HG02798 (cell line): ENCODE results near the gene DACH1.

Experiments
- ATAC-seq: cut with Tn5 transposase; IDR thresholded peaks from one replicate; pipeline ENCODE4 v1.9.1; 2021; ENCODE audit warnings: mild to moderate bottlenecking; ENCODE audit not compliant: unreplicated experiment, poor library complexity

Gene DACH1

DNA sequence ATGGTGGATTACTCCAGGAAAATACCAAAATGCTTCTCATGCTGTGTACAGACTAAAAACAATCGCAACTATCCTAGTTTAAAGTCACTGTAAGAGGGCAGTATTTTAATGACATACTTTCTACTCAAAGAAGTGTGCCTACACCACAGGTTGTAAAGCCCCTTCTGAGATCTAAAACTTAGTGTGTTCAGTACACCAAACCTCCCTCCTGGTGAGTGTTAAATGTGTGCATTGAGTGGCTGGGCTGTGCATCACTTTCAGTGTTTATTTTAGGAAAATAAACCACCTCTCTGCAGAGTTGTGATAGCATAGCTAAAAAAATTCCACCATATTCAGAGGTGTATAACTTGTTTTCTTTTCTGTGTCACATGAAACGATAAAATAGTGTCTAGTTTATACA, 263.7 kb downstream of the DACH1 start:
- ATAC-seq: no peak

DNA sequence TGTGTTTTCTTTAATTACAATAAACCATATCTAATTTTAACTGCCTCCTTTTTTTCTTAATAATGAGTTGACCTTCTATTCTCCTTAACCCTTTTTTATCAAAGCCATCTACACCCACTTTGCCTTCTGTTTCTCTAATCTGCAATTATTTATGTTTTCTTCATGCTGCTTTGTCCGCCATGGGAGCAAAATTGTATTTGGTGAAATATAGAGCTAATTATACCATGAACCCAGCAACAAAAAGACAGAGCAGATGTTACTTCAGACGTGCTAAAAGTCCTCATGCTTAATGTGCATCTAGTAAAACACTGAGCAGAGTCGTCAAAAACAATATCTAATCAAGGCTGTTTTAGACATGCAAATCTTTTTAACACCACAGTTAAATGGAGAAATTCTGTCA, 264.7 kb downstream of the DACH1 start:
- no peak for ATAC-seq

DNA sequence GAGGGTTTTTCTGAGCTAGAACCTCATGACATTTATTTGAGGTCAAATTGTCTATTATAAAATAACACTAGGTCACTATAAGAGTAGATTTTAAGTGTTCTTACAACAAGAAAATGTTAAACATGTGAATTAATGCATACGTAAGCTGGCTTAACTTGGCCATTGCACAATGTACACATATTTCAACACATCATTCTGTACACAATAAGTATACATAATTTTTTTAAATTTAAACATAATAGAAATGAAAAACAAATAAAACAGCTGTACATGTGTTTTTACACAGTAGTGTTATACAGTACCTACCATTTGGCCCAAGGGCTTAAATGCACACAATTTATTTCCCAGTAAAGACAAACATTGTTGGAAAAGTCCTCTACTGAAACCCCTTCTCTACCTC, 269.9 kb downstream of the DACH1 start:
- no peak for ATAC-seq

DNA sequence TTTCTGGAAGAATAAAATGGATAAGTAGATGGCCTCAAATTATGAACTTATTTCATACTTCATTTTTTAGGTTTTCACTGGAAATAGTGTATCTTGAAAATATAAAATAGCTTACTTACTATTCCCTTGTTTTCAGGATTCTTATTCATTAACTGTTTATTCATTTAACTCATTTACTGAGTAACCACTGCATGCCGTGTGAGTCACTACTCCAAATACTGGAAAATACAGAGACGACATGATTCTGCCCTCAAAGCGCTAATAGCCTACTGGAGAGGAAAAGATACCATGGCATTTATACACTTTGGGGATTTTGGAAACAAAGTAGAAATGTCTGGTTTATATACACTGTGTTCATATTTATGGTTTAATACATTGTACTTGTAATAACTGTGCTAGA, 270.9 kb downstream of the DACH1 start:
- no peak for ATAC-seq

DNA sequence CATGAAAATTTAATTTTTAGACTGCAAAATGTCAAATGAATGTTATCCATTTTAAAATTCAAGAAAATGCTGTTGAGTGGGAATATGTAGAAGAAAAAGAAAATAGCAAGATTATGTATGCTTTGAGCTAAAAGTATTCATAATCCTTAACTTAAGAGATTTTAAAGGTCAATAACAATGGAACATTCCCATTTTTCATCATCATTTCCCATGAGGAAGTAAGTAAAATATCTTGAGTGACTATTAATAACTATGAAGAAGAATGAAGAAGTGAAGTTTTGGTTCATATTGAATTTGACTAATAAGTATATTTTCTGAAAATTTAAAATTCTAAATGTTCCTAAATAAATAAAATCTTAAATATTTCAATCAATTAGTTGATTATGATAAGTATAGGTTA, 273.4 kb downstream of the DACH1 start:
- ATAC-seq: no peak

DNA sequence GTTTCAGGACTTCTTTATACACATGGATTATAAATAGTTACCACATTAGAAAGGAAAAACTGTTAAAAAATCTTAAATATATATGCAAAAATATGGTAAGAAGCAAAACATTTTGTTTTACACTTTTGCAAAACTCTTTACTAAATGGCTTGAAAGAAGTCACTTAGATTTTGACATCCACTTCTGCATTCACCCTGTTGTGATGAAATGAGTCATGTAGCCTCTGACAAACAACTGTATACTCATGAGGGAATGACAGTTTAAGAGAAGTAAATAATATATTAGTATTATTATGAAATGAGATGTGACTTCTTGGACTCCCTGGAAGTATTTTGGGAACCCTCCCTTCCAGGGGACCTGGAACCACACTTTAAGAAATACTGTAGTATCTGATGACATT, 275.6 kb downstream of the DACH1 start:
- no peak for ATAC-seq

DNA sequence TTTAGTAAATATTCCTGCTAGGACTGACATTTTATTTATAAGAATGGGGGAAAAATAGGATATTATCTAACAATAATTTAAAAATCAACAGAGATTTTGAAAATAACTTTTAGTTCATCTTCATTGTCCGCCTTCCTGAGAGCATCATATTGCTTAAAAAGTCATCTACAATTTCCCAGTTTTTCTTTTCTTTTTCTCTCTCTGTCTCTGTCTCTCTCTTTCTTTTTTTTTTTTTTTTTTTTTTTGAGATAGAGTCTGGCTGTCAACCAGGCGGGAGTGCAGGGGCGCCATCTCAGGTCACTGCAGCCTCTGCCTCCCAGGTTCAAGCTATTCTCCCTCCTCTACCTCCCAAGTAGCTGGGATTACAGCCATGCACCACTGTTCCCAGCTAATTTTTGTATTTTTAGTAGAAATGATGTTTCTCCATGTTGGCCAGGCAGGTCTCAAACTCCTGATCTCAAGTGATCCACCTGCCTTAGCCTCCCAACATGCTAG, 276.3 kb downstream of the DACH1 start:
- ATAC-seq: no peak

DNA sequence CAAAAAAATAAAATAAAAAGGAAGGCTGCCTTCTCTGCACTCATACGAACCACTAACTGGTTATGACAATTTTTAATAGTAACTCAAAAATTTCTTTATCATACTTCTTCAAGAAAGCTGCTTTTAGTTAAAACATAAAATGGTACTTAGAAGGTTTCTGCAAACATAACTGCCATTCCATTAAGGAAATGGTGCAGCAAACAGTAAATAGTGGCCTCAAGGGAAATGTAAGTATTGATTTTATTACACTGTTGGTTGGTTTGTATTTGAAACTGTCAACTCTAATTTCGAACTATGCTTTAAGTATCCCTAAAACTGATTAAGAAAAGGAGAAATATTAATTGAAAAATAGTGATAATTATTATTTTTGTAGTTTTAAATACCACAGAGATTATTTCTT, 278.0 kb downstream of the DACH1 start:
- ATAC-seq: no peak

DNA sequence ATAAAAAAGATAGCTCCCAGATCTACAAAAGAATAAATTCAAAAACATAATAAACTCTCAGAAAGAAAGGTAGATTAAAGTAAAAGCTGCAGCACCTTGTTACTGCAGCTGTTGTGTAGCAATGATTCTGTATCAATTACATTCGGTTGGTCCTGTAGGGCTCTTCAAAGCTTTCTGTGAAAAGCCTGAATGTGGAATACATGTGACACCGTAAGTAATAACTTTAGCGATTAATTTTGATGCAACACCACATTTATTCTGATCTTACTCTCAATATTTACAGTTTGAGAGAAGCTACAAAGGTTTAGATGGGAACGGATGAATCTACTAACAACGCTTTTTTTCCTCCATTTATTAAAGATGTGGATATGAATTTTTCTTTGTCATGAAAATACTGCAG, 279.2 kb downstream of the DACH1 start:
- no peak for ATAC-seq

DNA sequence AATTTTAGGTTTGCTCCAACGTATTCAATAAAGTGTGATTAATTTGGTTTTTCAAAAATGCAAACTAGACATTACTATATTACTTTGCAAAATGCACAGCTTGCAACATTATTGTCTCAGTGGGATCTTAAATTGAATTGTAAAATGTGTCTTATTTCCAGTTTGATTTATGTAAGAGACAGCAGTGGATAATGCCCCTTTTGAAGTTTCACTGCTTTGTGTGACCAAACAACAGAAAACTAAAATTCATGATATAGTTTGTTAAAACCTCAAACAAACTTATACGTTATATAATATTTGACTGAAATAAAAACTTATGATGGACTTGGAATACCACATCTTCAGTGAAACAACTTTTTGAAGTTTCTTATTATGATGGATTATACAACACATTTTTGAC, 279.8 kb downstream of the DACH1 start:
- no peak for ATAC-seq

DNA sequence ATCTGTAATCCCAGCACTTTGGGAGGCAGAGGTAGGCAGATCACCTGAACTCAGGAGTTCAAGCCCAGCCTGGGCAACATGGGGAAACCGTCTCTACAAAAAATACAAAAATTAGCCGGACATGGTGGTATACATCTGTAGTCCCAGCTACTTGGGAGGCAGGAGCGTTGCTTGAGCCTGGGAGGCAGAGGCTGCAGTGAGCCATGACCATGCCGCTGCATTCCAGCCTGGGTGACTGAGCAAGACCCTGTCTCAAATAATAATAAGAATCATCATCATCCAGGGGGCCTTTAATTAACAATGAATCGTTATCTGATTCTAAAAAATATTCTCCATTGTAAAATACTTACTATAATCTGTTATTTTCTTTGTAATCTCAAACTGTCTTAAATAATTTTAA, 283.4 kb downstream of the DACH1 start:
- no peak for ATAC-seq

DNA sequence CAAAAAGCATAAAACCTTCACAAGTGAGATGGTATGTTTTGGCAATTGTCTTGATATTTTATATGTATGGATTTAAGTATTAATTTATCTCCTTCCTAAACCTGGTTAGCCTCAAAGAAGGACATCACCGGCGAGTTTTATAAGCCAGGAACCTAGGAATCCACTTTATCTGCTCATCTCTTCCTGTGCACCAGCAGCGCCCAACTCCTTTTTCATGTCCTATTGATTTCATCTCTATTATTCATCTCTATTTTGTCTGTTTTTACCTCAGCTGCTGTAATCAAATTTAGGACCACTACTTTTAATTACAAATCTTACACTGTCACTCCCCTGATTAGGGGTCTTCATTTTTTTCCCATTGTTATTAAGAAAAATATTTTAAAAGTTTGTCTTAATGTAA, 286.4 kb downstream of the DACH1 start:
- no peak for ATAC-seq

DNA sequence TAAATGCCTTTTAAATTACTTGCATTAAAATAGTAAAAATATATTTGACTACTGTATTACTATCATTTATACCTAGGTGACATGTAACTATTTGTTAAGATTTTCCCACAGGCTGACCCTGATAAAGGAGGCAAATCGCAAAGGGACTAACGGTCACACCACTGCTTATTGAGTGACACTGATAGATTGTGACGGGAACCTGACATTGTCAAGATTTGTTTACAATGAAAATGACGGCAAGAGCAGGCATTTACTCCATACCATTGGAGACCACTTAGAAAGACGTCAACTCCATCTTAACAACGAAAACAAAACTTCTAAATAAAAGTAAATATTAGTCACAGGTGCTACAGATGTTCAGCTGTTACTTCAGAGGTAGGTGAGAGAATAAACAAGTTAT, 289.0 kb downstream of the DACH1 start:
- no peak for ATAC-seq

DNA sequence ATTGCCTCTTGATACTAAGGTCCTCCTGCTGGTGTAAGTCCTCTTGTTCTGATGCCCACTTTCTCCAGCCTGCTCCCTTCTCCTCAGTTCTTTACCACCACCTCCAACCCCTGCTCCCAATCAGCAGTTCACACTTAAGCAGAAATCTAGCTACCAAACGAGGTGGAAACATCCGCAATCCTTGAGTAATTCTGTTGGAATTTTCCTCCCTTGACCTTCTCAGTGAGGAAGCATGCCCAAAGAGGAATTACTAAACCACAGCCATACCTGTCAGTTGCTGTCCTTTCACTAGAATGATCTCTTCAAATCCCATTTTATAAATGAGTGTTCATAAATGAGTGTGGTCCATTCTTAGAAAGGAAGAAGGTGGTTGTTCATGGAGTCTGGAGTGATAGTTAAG, 289.9 kb downstream of the DACH1 start:
- no peak for ATAC-seq

DNA sequence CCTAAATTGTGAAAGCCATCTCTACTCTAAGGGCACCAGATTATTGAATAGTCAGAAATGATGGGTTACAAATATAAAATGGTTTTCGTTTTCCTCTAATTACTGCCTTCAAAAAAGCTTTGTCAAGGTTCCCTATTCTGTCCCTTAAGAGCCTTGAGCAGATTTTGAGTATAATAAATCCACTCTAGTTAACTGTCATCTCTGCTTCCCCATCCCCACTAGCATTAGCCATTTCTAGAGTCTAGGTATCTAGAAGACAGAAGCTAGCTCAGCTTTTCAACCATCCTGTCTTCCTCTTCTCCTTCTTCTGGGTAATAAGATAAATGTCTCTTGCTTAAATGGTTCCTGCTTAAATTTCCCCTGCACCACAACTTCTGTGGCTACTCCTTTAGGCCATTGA, 290.4 kb downstream of the DACH1 start:
- ATAC-seq: no peak

DNA sequence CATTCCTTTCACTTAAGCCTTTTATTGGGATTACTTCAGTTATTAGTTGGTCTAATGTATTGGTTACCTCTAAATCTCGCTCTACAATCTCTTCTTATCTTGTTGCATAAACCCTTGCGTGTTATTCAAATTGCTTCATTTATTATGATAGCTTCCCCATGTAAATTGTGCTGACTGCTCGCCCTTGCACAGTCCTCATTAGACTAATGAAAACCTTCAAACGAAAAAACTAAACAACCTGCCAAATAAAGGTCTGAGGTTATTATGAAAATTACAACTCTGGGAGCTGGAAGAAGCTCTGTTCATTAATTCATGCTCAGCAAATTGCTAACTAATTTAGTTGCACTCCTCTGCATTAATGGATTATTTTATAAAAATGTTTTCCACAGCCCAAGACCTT, 320.1 kb downstream of the DACH1 start:
- ATAC-seq: no peak

DNA sequence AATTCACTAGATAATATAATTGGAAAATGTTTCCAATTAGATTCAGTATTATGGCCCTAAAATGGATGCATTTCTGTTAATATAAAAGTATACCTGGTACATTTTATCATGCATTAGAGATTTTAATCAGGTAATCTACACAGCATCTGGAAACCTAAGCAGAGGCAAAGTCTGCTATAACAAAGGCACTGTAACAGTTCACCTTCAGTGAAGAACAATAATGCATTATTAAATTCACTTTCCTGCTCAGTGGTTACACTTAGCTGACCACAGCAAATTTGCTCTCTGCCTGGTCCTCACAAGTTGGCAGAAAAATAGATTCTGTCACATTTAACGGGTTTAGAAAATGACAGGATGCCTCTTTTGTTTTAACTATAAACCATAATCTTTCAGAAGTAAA, 326.9 kb downstream of the DACH1 start:
- no peak for ATAC-seq

DNA sequence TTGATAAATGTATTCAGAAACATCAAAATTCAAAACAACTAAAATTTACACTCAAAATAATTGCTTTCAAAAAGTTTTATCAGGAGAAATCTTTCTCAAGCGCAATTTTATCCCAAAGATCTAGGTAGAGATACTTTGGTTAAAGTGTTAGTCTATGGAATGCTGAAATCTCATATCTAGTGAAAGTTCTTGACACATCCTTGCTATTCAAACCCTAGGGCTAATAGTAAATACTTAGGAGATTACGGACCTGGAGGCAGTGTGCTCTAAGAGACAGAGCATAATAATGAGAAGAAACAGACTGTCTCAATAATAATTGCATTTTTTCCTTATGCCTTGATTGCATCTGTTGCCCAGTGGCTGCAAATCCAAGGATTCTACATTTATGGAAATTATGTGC, 330.8 kb downstream of the DACH1 start:
- no peak for ATAC-seq

DNA sequence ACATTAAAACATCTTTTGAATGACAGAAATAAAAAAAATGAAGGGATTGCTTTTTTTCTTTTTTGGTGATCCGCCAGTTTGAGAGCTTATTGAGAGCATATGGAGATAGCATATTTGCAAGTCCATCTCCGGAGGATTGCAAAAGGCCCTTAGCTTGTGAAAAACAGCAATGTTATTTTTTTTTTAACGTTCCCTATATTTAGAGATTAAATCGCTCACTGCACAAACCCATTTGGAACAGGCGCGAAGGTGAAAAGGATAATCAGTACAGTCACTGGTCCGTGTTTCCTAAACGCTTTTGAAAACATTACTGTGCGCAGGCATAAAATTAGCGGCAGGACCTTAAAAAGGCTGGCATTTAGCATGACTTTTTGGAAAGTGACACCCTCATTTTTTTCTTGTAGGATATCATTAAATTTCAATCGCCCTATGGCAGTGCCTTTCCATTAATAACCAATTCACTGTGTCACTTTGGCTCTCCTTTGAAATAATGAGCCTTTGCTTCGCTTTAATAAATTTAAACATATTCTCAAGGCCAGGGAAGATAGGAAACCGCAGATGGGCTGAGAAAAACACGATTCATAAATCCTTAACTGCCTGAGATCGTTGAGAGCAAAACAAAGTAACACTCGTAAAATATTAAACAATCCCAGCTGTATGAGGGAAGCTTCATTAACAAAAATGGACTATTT, 342.2 kb downstream of the DACH1 start:
- ATAC-seq: no peak

DNA sequence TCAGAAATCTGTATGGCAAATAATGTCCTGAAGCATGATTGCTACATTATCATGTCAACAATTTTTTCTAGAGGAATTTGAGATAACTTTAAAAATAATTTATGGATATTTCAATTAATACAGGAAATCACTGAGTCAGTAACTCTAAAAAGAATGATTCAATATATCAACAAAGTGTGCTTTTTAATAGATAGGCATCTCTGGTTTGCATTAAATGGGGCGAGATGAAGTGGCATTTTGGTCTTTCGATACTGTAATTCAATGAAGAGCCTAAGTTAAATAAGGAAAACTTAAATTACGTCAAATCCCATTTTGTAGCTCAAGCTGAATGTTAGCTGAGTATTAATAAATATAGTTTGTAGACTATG, 342.8 kb downstream of the DACH1 start:
- no peak for ATAC-seq

DNA sequence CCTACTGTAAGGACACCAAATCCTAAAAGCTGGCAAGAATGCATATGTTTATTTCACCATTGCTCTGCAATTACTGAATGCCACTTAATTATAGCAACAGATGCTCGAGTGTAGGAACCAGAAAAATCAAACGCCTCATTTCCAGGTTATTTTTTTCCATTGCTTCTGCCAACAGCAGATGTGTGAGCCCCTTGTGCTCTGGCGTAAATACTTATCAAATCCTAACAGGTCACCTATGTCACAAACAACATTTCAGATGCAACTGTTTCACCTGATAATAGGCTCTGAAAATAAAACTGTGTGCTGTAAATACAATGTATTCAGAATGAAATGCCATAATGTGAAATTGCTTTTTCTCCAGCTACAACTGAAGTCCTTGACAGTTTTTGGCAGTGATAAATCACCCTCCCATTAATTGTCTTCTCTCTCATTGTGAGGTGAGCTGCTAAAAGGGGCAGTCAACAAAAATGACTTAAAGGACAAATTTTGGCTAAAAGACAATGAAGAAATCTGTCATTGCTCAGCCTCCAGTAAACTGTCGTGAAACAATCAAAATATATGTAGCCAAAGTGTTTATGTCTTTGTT, 344.0 kb downstream of the DACH1 start:
- ATAC-seq: no peak

DNA sequence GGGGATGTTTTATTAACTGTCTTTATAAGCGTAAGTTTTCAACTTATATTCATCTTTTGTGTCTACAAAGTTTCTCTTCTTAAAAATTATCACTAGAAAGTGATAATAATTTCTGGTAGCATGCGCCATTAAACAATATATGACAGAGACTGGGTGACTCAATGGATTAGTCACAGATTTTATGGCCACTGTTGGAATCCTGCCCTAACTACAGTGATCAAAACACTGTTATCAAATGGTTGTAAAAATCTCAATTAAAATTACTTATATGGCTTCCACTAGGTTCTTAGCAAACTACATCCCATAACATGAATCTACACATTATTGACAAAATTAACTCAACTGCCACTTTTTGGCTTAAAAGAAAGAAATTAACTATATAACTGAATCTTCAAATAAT, 350.0 kb downstream of the DACH1 start:
- ATAC-seq: no peak
